Epithelial cell of alveolus of lung (primary cell): ENCODE results near the gene OR4M2. TPM values are rescaled to one million over a fixed set of nuclear protein-coding genes. Genes with fewer than 3 reads are reported as not detected.

Experiments
- total RNA-seq: library from RNA; depleted of rRNA; stranded (reverse); fragments of >200 nt; gene quantifications from 2 replicates; pipeline ENCODE4 v1.2.1, GENCODE V29; 2015

The OR4M2 gene, protein sequence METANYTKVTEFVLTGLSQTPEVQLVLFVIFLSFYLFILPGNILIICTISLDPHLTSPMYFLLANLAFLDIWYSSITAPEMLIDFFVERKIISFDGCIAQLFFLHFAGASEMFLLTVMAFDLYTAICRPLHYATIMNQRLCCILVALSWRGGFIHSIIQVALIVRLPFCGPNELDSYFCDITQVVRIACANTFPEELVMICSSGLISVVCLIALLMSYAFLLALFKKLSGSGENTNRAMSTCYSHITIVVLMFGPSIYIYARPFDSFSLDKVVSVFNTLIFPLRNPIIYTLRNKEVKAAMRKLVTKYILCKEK
- not detected in 2 replicates for total RNA-seq

DNA sequence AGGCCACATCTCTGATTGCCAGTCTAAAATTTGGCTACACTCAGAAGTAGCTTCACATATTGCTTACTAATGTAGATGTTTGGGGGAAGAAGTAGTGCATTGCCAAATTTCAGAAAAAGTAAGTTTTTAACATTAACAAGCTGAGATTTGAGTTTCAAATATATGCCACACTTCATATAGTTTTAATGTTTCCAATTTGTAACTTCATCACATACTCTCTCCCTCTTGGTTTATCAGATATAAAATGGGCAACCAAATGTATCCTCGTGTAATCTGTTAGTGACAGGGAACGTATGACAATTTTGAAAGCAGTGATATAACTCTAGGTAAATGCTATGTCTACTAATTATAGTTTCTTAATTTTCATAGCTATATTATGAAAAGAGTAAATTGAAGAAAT is at the start of gene OR4M2:
TSS of gene OR4M2 (plus strand) at position 301 of the 400 bp plus-strand sequence. CDS start at position 399, 98 bp downstream.

Other genes with a start within 250 kb of the OR4M2 start
- gene POTEB, start 202.8 kb upstream of the OR4M2 start, total RNA-seq = not detected in 2 replicates